SKM-1 (cell line): Measurements from ENCODE around the gene INSIG2.

Experiments used
- DNase-seq: peaks from one replicate; lab custom pipeline; 2025; ENCODE audit not compliant: unreplicated experiment; lab: John Stamatoyannopoulos, UW

Gene INSIG2

DNA sequence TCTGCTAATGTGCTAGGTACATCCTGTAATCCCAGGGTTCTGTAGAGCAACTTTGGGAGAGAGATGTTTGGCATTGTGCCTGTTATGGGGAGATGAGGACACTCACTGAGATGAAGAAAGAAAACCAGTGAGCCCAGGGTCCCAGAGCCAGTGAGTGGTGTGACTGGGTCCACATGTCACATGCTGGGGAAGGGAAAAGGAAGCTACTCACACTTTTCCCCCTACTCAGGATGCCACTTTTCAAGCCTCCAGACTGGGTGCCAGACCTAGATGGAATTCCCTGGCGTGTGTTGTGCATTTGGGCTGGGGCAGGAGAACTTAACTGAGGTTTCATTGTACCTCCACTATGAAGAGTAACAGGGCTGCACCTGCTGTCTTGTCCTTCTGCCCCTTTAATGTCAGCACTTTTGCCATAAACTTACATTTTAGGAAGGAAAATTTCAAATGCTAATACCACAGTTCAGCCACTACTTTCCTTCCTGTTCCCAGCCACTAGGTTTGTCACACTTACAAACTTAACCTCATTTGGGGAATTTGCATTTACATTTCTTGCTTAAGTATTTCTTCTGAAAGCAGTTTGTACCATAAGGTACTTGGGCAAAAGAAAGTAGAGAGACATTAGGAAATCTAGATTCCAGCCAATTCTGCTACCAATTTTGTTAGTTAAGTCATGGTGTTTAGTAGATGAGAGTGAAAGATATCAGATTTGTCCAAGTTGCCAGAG, 10.2 kb downstream of the INSIG2 start:
- no peak for DNase-seq

DNA sequence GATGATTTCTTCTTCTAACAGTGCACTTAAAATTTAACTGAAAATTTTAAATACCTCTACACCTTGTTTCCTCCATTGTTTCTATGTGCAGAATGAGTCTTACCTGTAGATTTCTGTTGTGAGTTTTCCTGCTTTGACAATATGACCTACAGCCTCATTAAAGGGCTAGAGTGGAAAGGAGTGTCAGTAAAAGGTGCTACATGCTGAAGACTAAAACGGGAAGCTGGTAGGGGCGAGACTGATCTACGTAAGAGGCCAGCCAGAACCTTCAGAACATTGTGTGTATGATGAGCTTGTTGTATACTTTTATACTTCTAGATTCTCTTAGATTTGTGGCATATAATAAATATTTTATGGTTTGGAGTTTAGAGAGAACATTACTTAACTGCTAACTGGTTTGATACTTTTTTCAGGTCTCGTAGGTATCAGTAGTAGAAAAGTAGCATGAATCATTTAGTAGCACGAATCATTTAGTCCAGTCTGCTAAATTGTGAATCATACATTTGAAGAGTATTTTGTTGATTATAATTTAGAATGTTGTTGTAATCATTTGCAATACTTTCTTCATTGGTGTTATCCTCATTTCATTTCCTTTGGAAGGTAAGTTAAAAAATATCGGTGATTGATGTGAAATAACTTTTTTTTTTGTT, 14.3 kb downstream of the INSIG2 start:
- DNase-seq = no peak

DNA sequence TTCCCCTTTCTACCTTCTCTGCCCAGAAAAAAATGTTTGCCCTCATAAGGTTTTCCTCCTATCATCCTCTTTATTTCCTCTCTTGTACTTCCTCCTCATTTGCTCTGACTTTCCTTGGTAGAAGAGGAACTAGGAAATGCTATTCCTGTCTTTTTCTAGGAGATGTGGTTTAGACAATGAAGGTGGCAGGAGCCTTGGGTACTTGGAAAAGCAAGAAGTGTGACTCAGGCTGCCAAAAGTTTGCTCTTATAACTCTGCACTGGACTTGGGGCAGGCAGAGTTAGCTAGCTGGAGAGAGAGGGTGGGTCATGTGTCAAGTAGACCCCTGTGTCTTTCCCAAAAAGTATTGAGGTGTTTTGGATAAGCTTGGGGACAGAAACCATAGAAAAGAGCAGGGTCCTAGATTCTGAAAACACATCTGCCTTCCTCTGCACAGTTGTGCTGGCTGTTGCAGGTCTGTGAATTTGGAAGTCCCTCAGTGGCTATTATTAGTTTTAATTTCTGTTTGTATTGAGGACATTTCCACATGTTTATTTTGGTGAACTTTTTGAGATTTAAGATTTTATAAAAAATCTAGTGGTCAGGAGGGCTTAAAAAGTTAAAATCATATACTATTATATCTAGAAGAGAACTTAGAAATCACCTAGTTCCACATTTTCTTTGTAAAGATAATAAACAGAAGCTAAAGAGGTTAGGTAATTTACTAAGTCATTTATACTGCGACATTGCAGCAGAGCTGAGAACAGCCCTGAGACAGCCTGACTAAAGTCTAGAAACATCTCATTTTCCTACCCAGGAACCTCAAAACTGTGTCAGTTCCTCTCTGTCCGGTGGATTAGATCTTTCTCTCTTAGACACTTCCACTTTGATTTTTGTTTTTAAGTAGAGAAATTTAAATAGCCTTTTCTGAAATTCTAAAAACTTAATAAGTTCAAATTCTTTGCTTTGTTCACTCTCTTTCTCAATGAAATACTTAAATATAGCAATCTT, 16.0 kb downstream of the INSIG2 start:
- DNase-seq = peak; percentile 25

DNA sequence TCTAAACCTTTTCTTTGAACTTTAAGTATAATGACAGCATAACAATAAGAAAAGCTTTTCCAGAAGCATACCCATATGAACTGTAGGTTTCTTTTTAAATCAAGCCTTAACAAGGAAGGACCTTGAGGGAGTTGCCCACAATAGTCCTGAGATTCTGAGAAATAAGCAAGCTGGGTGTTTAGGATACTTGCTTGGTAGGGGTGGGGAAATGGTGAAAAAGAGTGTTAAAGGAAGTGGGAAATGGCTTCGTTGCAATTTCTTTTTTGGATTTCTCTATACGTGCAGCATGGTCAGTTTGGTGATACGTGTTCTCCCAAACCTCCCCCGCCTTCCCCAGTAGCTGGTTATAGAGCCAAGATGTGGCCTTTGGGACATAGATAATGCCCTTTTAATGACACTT, 17.2 kb downstream of the INSIG2 start:
- no peak for DNase-seq

- no peak for DNase-seq
Measured at GRCh38 chr2:118106926-118107325, 18.7 kb downstream of the INSIG2 start.

DNA sequence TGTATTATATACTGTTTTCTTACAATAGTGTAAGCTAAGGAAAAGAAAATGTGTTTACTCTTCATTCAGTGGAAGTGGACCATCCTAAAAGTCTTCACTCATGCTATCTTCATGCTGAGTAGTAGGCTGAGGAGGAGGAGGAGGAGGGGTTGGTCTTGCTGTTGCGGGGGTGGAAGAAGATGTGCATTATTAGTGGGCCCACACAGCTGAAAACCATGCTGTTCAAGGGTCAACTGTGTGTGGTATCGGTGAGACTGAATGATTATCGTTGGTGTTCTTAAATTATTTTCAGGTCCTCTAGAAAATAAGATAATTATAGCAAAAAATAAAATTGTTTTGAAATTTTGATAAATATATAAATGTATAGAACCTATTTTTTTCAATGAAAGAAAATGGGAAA, 22.0 kb downstream of the INSIG2 start:
- DNase-seq = no peak

DNA sequence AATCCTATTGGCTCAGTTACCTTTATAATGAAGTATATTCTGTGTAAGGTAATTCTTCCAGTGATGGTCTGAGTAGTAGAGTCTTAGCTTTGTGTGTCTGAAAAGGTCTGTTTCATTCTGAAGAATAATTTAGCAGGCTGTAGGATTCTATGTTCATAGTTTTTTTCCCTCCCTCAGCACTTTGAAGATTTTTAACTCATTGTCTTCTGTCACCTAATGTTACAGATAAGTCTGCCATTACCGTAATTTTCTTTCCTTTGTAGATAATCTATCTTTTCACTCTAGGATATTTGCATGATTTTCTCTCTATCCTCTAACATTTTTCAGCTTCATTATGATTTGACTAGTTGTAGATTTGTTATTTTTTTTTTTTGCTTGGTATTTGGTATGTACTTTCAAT, 22.7 kb downstream of the INSIG2 start:
- no peak for DNase-seq

DNA sequence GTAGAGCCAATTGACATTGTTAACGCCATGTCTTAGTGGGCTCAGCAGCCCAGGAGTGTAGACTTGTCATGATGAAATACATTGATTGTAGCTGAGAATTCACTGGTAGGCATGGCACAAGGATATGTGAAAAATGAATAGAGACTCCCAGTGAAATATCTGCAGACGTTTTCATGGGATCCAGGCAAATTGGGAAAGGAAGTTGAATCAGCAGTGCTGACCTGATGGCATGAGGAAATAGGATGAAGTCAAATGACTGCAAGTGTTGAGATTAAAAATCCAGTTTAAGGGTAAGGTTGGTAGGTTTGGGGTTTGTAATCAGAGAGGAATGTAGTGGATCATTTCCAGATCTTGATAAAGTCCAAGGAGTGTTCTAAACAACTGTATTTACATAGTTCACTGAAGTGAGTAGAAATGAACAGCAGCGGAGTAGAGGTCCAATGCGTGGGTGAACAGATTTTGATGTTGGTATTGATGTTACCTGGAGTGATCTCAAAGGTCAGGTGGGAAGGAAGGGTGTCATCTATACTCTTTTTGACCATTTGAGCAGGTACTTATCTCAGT, 24.6 kb downstream of the INSIG2 start:
- DNase-seq = no peak

GRCh38 chr2:118114863-118115262, 26.6 kb downstream of the INSIG2 start:
- DNase-seq = no peak

DNA sequence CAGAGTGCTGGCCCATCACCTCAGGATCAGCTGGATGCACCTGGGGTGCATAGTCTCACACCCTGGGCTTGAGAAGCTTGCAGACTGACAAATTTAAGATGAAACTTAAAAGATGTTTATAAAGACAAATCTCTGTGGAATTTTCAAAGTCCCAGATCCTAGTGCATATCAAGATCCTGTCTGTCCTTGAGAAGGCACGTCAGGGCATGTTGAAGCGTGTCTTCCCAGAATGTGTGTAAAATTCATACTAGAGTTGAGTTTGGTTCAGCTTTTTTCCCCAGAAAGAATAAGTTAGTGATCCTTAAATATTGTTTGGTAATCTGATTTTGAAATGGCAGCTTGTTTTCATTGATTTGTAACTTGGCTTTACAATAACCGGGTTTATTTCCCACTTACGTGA, 27.5 kb downstream of the INSIG2 start:
- DNase-seq = no peak

- DNase-seq = no peak
Measured at GRCh38 chr2:118118479-118118878, 30.2 kb downstream of the INSIG2 start.

DNA sequence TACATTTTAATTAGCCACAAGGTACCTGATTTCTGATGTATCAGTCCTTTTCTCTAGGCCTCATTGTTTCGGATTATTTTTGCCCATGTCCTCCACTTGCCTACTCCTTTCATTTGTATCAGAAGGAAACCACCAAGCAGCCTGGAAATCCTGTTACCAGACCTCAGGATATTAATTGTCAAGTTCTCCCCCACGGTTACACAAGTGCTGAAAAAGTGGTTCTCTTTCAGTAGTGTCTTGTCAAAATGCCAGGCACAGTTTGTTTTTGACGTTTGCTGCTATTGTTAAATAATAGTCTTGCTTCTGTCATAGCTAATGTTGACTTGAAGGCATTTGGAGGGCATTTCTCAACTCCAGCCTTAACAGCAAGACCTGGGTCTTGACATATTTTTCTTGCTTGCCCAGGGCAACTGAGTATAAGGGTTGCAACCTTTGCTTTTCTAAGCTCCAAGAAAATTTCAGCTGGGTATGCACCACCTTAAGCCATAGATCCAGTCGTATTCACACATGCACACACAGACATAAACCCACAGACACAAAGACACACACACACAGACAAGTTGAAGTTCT, 31.0 kb downstream of the INSIG2 start:
- DNase-seq = no peak

GRCh38 chr2:118119761-118120400, 31.6 kb downstream of the INSIG2 start:
- DNase-seq = no peak

DNA sequence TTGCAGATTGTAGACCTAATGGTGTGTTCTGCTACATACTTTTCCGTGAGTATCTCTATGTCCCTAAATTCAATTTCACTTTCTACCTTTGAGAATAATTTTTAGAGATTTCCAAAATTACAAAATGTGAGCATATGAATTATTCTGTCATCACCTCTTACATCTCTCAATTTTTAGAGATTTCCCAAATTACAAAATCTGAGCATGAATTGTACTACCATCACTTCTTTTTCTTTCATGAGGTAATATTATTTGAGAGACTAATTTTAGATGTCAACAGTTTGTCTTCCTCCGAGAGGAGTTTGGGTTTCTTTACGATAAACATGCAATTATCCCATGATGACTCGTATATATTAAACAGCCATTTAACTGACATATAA, 32.1 kb downstream of the INSIG2 start:
- DNase-seq = no peak

GRCh38 chr2:118121101-118121500, 32.8 kb downstream of the INSIG2 start:
- no peak for DNase-seq

- no peak for DNase-seq
Measured at GRCh38 chr2:118121986-118122524, 33.8 kb downstream of the INSIG2 start.

GRCh38 chr2:118122594-118123281, 34.5 kb downstream of the INSIG2 start:
- DNase-seq = peak; percentile 26

- no peak for DNase-seq
Measured at GRCh38 chr2:118123561-118124232, 35.4 kb downstream of the INSIG2 start.

DNA sequence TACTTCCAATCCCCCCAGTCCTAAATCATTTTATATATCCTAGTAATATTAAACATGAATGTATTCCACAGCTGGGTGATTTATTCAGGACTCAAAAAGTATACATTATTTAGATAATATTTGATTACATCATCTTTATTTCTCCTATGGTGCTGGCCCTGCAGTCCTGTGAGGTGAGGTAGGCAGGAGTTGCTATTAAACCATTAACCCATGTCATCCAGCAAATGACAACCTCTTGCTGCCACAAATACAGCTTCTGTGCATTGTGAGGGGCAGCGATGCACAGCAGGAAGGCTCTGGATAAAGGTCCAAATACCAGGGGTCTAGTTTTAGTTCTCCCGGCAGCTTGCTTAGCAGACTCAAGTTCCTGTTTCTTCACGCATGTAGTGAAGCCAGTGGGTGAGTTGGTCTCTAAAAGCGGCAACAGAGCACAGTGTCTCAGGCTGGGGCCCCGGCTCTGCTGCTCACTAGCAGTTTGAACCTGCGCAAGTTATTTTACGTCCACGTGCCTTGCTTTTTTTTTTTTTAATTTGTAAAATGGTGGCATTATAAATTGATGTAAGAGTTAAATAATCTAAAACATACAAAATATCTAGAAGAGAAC, 36.1 kb downstream of the INSIG2 start:
- DNase-seq = no peak
